HG02870 (cell line): ENCODE results near the gene MCAT.

ENCODE experiments used
- ATAC-seq: cut with Tn5 transposase; IDR thresholded peaks from one replicate; pipeline ENCODE4 v1.9.1; 2021; ENCODE audit warnings: mild to moderate bottlenecking, moderate library complexity; ENCODE audit not compliant: unreplicated experiment

Gene MCAT

GRCh38 chr22:43142880-43143562, at the start of gene MCAT:
Gene MCAT, minus strand, starts transcription at chr22:43143398. Its CDS starts 50 bp downstream, at chr22:43143348.
- peak; percentile 76 for ATAC-seq

- no peak for ATAC-seq
Measured at GRCh38 chr22:43191831-43192230, 48.6 kb upstream of the MCAT start.

GRCh38 chr22:43188829-43189545, 45.8 kb upstream of the MCAT start:
- ATAC-seq, result no peak

GRCh38 chr22:43187171-43188099, 44.2 kb upstream of the MCAT start:
- peak; percentile 83 for ATAC-seq

- no peak for ATAC-seq
Measured at GRCh38 chr22:43186272-43187170, 43.3 kb upstream of the MCAT start, which contains the start of gene TTLL12. Gene TTLL12, minus strand, starts transcription at chr22:43187134. Its CDS starts 65 bp downstream, at chr22:43187069.

GRCh38 chr22:43185860-43186261, 42.7 kb upstream of the MCAT start:
- no peak for ATAC-seq

- no peak for ATAC-seq
Measured at GRCh38 chr22:43183496-43184277, 40.5 kb upstream of the MCAT start.

- ATAC-seq, result no peak
Measured at GRCh38 chr22:43182726-43183125, 39.5 kb upstream of the MCAT start.

- no peak for ATAC-seq
Measured at GRCh38 chr22:43182118-43182517, 38.9 kb upstream of the MCAT start.

GRCh38 chr22:43181321-43182076, 38.3 kb upstream of the MCAT start:
- no peak for ATAC-seq

- no peak for ATAC-seq
Measured at GRCh38 chr22:43180670-43181069, 37.5 kb upstream of the MCAT start.

GRCh38 chr22:43179911-43180195, 36.7 kb upstream of the MCAT start:
- no peak for ATAC-seq

GRCh38 chr22:43179146-43179910, 36.1 kb upstream of the MCAT start:
- no peak for ATAC-seq

- ATAC-seq, result no peak
Measured at GRCh38 chr22:43177479-43177878, 34.3 kb upstream of the MCAT start.

GRCh38 chr22:43176090-43176489, 32.9 kb upstream of the MCAT start:
- ATAC-seq, result no peak

GRCh38 chr22:43174941-43175531, 31.8 kb upstream of the MCAT start:
- no peak for ATAC-seq

- ATAC-seq, result no peak
Measured at GRCh38 chr22:43173976-43174720, 30.9 kb upstream of the MCAT start.
